NCI-H748 treated with DMSO at 0.1 percent for 48 hours (cell line): ENCODE results near the gene KIF6.
A peak's percentile ranks its signal among the peaks of the same experiment; 100 is the strongest.
"Not testable (repeated sequence)": the region's sequence is repeated elsewhere in the genome, so short reads cannot be mapped to it uniquely, and the experiment has no call there.

Experiments
- DNase-seq: peaks from one replicate; lab custom pipeline; 2025; lab: John Stamatoyannopoulos, UW

KIF6 gene

DNA sequence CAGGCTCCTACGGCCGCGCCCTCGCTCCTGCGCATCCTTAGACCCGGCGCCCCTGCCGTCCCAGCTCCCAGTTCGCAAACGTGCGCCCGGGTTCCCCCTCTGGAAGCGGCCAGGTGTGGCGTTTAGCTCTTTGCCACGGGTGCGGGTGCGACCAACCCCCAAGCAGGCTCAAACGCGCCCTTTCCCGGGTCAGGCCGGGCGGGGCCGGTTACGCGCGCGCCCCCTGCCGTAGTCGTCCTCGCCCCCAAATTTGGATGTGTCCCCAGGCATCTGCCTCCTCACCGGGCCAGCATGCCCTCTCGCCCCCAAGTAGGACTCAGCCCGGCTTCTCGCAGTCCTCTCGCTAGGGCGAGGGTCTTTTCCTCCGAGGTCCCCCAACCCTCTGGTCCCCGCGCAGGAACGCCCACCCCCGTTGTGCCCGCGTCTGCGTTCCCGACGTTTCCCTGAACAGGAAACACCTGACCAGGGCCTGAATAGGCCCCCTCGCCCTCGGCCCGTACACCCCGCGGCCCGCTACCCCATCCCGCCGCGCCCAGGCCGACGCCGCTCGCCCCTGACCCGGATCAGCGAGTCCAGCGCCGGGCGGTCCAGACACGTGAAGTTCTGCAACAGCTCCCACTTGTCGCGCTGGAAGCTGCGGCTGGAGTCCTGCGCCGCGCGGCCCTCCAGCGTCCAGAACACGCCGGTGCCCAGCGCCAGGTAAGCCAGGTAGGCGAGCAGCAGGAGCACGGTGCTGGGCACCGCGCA is 411.5 kb downstream of the KIF6 start:
- DNase-seq, result no peak

DNA sequence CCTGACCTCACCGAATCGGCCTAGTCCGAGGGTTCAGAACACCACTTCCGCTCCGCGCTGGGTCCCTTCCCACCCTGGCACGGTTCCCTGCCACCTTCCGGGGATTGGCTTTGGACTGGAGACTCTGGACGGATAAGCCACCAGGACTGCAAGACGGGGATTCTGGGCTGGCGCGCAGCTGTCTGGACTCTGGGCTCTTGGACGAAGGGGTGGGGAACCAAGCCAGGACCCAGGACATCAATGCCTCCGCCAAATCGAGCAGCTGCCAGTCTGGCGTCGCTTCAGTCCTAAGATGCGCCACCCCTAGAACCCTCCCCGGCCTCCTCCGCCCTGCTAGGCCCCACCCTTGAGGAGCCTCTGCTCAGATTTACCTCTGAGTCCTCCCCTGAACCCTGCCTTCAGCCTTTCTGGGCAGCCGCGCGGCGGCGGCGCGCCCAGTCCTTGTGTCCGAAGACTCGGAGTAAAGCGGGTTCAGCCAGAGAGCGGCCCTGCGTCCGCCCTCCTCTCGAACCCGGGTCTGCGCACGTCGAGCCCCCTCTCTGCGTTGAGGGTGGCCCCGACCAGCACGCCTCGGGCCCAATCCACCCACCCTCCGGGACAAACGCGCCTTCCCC is 412.2 kb downstream of the KIF6 start:
- DNase-seq, result no peak

DNA sequence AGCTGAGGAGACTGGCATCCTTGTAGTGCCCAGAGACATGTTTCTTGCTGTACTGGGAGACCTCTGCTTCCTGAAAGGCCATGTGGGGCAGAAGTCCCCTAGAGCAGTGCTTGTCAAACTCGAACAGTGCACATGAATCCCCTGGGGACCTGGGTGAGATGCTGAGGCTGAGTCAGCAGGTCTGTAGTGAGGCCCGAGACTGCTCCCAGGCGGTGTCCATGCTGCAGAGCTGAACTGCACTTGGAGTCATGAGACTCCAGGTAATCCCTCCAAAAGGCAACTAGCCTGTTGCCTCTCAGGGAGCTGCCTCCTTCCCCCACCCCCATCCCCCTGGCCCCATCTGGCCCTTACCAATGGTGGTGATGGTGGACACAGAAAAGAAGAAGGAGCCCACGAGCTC is 414.7 kb downstream of the KIF6 start:
- DNase-seq, result no peak

GRCh38 chr6:39309942-39310531 is 415.2 kb downstream of the KIF6 start:
- peak; percentile 63 for DNase-seq

GRCh38 chr6:39307462-39307861 is 417.7 kb downstream of the KIF6 start:
- DNase-seq, result no peak

DNA sequence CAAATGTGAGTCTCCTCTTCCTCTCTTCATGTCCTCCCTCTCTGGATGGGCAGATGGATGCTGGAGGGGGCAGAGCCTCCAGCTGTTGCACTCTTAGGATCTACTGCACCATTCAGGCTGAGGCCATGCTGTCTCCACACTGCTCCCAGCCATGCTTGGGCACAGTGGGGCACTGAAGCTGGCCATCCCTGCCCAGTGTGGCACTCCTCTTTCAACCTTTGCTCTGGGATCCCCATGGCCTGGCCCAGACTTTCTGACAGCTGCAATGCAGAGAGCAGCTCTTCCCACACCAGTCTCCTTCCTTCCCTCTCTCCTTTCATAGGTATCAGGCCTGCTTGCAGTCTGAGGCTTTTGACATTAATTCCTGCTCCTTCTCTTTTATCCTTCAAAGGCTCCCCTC is 420.3 kb downstream of the KIF6 start:
- DNase-seq, result no peak

GRCh38 chr6:39303425-39304153 is 421.6 kb downstream of the KIF6 start:
- no peak for DNase-seq

- DNase-seq, result peak; percentile 72
These were observed 422.4 kb downstream of the KIF6 start for GRCh38 chr6:39302669-39303424.

DNA sequence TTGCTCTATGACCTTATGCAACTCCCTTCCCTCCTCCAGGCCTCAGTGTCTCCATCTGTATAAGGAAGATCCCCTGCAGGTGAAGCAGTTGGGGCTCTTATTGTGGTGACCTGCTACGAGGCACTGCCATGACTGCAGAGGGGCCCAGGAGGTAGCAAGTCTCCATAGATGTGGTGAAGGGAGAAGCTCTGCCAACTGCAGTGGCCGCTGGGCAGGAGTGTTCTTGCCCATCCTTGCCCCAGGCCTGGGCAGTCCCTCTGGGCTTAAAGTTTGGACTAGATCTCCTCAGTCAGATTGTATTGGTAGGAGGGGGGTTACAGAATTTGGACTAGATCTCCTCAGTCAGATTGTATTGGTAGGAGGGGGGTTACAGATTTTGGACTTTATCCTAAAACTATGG is 423.2 kb downstream of the KIF6 start:
- no peak for DNase-seq

GRCh38 chr6:39301606-39302005 is 423.6 kb downstream of the KIF6 start:
- DNase-seq, result no peak

GRCh38 chr6:39300739-39301138 is 424.5 kb downstream of the KIF6 start:
- DNase-seq, result no peak

- DNase-seq, result no peak
These were observed 427.1 kb downstream of the KIF6 start for GRCh38 chr6:39298061-39298460.

DNA sequence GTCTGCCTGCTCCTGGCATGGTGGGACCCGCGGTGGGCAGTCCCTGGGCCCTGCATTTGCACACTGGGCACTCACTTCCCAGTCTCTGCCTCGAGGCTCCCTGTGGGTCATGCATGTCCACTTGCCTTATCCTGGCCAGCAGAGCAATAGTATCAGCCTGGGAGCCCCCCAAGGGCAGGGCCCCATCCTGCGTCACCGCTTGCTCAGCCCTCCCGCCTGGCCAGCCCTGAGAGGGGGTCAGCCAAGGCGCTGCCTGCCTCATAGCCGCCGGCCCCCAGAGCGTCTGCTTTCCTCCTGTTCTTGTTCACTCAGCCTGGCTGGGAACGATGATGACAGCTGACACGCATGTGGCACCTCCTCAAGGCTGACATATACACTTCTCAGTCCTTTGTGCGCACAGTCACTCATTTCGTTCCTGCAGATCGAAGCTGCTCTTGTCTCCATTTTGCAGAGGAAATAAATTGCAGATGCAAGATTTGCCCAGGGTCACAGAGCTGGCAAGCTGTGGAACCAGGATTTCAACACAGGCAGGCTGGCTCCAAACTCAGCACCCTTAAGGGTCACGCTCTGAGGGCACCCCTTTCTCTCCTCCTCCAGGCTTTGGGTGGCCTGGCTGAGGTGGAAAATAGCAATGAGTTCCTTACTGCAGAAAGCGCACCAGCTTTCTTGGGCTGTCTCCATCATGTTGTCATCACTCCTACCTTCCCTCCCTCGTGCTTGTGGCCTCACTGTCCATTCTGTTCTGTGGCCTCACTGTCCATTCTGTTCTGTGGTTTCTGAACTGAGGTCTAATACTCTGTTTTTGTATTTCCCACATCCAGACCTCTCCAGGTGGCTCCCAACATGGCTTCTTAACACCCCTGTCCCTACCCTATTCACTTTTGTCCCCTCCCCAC is 428.2 kb downstream of the KIF6 start:
- no peak for DNase-seq

GRCh38 chr6:39295611-39296011 is 429.6 kb downstream of the KIF6 start:
- DNase-seq, result no peak

DNA sequence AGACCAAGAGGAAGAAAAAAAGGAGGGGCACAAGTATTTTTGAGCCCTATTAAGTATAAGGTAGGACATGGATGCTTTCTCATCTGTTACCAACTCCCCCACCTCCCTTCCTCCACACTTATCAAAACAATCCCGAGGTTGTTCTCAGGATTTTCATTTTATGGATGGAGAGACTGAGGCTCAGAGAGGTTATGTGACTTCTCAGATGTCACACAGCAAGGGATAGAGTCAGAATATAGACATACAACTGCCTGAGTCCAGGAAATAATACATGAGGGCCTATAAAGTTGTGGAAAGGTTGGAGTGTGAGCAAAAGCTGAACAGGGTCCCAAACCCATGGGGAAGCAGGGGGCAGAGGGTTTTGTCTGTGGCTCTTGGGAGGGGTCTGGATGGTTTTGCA is 430.3 kb downstream of the KIF6 start:
- DNase-seq, result no peak

DNA sequence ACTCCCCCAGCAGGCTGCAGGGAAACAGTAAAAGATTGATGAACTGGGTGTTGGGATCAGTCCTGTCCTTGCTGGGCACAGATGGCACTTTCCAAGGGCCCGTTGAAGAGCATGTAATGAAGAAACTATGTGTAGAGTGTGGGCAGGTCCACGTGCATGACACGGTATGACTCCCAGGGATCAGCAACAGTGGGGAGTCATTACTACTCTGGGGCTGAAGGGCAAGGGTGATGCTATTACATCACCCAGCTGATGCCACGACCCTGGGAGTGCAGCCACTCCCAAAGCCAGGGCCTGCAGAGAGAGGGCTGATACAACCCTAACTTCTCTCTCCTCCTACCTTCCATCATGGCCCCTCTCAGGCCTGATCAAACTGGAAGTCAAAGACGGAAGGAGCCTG is 431.1 kb downstream of the KIF6 start:
- no peak for DNase-seq

GRCh38 chr6:39292637-39293036 is 432.6 kb downstream of the KIF6 start:
- DNase-seq, result no peak

DNA sequence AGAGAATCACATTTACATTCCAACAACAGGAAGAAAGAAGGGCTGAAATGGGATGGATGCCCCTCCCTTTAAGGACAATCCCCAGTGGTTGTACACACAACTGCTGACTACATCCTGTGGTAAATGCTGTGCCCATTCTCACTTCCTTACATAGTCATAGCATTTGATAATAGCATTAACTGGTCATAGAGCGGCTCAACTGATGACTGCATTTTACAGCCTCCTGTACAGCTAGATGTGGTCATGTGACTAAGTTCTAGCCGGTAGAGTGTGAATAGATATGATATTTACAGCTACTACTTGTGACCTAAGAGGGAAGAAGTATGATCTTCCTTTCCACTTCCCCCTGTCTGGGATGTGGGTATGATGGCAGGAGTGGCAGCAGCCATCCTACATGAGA is 435.7 kb downstream of the KIF6 start:
- no peak for DNase-seq

GRCh38 chr6:39287601-39288000 is 437.6 kb downstream of the KIF6 start:
- no peak for DNase-seq

DNA sequence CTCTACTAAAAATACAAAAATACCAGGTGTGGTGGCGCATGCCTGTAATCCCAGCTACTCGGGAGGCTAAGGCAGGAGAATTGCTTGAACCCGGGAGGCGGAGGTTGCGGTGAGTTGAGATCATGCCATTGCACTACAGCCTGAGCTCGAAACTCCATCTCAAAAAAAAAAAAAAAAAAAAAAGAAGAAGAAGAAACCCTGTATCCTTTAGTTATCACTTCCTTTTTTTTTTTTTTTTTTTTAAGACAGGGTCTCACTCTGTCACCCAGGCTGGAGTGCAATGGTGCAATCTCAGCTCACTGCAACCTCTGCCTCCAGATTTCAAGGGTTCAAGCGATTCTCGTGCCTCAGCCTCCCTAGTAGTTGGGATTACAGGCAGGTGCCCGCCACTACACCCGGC is 438.6 kb downstream of the KIF6 start:
- DNase-seq, result not testable (repeated sequence)

DNA sequence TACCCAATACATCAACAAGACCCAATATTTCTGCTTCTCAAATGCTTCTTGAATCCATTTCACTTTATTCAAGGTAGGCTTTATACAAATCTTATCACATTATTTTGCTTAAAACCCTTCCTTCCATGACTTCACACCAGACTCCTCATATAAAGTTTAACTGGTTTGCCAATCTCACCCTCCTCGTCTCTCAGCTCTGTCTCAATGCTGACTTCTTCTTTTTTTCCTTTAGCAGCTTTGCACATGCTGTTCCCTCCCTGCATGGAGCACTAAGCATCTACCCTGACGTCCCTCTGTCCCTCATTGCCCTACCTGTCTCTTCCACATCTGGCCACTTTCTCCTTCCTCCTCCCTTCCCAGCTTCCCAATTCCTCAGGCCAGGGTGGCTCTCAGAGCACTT is 442.4 kb downstream of the KIF6 start:
- no peak for DNase-seq
